NCI-H748 treated with DMSO at 0.1 percent for 48 hours (cell line): Measurements from ENCODE around the gene KLF1.
"Not testable (repeated sequence)": the region's sequence is repeated elsewhere in the genome, so short reads cannot be mapped to it uniquely, and the experiment has no call there.

Source experiments
- DNase-seq: peaks from one replicate; lab custom pipeline; 2025; lab: John Stamatoyannopoulos, UW

Gene KLF1

DNA sequence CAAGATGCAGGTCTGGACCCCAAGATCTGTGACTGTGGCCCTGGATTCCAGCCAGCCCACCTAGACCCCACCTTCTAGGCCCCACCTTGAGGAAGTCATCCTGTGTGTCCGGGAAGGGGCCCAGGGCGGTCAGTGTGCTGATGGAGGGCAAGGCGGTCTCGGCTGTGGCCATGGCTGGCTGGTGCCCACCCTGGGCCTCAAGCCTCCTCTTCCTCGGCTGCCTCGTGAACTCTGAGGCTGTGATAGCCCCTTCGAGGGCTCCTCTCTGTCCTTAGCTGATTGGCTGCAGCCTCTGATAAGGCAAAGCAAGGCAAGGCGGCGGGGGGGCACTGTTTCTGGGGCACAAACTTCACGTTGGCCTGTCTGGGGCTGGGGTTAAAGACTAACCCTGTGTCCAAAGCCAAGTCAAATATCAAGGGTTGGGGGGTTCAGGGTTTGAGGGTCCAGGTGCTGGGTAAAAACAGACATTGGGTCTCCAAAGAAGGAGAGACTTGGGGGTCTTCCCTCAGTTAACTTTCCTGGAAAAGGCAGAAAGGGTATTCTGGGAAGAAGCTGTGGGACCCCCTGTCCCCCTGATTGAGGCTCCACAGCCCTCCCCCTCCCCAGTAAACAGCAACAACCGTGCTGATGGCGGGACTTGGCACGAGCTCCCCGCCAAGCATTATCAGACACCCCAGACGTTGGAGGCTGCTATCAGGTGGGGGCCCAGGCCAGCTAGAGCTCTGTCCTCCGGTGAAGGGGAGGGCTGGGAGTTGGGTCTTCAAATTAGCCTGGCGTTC lies at the start of gene KLF1:
Gene KLF1 (minus strand): TSS at position 233 of the 779 bp plus-strand sequence. CDS start 61 bp downstream, at position 172.
- no peak for DNase-seq

DNA sequence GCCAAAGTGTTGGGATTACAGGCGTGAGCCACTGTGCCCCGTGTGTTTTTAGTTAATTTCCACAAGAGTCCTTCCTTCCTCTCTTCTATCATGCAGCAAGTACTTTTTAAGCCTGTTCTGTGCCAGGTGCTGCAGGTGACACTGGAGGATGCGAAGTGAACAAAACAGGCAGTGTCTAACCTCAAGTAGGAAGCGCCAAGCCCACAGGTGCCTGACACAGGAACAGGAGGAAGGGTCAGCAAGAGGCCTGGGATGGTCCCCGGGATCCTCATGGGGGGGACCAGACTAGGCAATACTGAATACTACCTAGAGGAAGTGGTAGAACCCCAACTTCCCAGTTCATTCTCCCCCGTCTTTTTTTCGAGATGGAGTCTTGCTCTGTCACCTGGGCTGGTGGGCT lies 49.6 kb upstream of the KLF1 start:
- no peak for DNase-seq

DNA sequence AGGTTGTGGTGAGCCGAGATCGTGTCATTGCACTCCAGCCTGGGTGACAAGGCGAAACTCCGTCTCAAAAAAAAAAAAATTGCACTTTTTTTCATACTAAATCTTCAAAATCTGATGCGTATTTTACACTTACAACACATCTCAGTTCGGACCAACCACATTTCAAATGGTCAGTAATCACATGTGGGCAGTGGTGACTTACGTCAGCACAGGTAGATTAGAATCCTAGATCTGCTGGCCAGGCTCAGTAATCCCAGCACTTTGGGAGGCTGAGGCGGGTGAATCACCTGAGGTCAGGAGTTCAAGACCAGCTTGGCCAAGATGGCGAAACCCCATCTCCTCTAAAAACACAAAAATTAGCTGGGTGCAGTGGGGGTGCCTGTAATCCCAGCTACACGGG lies 48.1 kb upstream of the KLF1 start:
- no peak for DNase-seq

DNA sequence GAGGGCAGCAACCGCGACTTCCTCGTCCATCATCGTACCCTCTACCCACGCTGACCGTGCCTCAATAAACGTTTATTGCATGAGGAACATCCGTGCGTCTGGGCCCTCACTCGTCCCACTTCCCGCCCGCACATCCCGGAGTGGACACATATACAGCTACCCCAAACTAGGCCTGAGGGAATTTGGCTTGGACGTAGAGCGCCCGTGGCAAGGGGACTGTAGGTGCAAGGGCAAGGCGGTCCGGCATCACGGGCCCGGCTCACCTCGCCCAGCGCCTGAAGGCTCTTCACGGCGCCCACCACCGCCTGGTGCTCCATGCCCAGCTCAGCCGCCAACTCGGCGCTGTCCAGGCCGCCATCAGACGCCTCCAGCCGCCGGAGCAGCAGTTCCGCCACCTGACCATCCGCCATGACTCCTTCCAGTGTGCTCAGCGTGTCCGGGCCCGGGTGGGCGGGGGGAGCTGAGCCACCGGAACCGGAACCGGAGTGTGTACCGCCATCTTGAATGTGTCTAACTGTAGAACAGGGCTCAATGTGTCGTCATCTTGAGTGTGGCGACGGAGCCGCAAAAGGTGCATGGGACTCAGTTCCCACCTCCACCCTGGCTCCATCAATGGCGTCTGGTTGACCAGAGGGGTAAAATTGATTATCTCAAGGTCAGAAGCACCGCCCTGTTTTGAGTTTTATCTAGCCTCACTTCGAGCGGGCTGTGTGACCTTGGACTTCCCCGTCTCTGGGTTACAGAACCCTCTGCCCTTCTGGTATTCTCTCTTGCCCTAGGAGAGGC lies 46.5 kb upstream of the KLF1 start, which contains the start of gene FARSA:
Gene FARSA (minus strand): TSS at position 425 of the 786 bp plus-strand sequence. CDS start 15 bp downstream, at position 410.
- DNase-seq, result peak; percentile 53

DNA sequence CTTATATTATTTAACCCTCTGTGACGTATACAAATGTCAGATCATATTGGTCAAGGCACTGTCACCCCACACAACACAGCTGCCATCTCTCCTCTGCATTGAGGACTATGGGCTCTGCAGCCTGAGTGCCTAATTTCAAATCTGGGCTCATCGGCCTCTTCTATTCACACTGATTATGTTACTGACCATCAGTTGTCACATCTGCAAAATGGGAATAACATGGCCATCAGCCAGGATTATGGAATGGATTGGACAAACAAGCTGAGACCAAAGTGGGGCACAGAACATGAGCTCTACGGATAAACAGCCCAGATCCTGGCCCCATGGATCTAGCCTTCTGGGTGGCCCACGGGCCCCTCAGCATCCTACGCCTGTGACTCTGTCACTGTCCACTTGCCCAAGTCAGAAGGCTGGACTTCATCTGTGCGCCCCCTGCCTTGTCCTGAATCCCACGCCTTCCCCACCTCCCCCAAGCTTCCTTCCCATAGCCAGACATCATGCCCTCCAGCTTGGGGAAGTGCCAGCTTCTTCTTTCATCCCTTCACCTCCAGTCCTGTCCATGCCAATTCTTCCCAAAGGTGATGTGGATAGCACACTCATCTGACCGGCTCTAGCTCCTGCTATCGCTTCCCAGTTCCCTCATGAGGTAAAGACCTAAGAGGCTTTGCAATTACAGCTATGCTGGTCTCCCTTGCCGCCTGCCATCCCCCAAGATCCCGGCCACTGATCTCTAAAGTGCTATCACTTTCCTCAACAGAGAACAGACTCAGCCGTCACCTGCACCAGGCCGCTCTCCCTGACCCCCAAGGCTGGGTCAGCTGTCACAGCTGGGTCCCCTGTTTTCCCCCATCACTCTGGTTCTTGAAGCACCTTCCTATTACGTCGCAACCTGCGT lies 45.6 kb upstream of the KLF1 start:
- no peak for DNase-seq

DNA sequence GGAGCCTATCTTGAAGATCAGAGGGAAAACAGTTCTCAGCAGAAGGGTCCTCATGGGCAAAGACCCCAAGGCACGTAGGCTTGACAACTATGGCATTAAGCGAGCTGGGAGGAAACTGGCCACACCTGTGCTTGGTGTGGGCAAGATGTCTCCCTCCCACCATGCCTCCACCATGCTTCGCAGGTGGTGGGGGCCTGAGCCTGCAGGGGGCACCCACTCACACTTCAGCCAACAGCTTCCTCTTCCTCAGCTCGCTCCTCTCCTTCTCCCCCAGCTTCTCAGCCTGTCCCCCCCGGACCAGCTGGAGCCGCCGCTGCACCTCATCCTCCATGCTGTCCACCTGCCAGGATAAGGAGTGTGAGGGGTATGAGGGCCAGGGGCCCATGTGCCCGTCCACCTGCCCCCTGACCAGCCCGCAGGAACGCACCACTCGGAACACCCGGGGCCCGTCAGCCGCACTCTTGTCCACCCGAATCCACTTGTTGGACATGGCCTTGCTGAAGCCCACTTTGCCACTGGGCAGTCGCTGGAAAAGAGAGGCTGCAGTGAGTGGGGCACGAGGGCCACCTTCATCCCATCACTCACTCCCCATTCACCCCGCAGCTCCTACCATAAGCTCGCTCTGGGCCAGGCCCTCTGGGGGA lies 43.1 kb upstream of the KLF1 start:
- DNase-seq, result no peak

DNA sequence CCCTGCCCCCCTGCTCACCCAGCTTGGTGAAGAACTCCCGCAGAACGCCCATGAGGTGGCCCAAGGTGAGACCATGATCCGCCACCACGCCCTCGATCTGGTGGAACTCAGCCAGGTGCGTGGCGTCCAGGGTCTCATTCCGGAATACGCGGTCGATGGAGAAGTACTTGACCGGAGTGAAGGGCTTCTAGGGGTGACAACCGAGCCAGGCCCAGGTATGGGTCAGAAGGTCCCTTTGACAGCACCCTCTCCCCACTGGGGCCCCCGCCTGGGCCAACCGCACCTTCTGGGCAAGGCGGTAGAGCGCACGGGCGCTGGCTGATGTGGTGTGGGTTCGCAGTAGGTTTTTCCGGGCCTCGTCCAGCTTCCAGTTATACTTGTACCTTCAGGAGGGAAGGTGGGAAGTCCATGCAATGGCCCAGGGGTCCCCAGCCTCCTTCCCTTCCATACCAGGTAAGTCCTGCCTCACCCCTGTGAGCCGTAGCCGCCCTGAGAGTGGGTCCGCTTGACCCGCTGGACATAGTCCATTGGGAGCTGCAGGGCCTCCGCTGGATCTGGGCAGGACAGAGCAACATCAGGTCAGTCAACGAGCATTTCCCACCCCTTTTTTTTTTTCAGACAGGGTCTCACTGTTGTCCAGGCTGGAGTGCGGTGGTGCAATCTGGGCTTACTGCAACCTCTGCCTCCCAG lies 37.8 kb upstream of the KLF1 start:
- DNase-seq, result no peak

DNA sequence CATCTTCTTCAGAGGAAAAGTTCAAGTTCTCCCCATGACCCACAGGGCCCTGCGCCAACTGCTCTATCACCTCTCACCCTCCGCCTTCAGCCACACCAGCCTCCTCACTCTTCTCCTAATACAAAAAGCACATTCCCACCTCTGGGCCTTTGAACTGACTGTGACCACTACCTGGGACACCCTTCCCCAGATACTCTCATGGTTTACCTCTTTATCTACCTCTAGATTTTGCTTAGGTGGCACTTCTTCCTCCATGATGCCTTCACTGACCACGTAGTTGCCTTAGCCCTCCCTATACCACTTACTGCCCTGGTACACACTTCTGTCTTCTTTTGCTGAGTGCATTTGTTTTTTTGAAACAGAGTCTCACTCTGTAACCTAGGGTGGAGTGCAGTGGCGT lies 36.0 kb upstream of the KLF1 start:
- no peak for DNase-seq

DNA sequence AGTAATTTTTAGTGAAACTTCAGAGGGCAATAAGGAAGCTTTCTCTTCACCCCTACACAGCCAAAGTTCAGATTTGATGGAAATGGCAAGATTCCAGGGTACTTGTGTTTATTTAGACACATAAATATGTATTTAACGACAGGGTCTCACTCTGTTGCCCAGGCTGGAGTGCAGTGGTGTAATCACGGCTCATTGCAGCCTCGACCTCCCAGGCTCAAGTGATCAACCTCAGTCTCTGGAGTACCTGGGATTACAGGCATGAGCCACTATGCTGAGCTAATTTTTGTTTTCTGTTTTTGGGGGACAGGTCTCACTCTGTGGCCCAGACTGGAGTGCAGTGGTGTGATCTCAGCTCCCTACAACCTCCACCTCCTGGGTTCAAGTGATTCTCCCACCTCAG lies 34.0 kb upstream of the KLF1 start:
- DNase-seq, result no peak

DNA sequence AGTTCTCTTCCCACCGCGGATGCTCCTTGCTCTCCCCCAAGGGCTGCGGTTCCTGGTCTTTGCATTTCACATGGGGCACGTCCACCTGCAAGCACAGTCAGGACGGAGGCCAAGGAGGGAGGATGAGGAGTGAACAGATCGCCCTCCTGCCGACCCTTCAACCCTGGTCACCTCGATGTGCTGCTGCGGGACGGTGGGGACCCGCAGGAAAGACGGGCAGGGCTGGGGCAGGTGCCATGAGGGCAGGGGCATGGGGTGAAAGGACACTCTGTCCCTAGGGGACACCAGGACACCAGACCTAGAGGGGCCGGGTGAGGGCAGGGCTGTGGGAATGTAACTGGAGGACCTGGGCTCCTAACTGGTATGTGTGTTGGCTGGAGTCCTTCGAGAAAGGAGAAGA lies 31.3 kb upstream of the KLF1 start:
- no peak for DNase-seq

DNA sequence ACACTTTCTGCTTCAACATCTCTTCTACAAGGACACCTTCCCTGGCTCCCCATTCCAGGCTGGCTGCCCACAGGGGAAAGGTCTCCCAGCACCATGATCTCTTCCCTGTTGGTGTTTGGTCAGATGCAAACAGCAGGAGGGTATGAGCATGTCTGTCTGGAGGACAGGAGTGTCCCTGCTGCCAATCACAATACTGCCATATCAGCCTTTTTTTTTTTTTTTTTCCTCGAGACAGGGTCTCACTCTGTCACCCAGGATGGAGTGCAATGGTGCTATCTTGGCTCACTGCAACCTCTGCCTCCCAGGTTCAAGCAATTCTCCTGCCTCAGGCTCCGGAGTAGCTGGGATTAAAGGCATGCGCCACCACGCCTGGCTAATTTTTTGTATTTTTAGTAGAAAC lies 28.9 kb upstream of the KLF1 start:
- not testable (repeated sequence) for DNase-seq

DNA sequence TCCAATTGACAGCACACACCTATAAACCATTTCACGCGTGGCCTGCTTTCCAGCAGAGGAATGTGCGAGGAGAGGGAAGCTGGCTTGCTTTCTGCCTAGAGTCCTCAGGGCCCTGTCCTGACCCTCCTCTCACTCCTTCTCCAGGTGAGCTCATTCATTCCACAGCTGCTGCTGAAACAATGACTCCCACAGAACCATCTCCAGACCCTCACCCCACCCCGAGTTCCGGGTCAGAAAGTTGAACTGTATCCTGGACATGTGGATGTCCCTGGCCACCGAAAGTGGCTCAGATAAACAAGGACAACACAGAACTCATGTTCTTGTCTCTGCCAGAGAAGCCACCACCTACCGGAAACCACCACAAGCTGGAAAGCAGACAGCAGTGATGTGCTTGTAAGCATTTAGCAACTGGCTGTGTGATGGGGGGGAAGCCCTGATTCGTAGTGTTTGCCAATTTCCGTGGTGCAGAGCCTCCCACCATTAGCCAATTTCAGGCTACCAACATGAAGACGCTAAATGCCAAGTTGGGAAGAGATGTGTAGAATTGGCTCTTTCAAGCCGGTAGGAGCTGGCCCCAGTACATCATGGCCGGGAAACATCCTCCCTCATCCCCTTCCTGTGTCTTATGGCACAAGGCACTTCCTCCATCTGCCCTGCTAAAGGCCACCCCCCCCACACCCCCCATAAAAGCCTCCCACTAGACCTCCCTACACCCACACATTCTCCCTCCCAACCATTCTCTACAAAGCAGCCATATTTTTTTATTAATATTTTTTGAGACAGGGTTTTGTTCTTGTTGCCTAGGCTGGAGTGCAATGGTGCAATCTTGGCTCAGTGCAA lies 27.1 kb upstream of the KLF1 start:
- DNase-seq, result no peak

DNA sequence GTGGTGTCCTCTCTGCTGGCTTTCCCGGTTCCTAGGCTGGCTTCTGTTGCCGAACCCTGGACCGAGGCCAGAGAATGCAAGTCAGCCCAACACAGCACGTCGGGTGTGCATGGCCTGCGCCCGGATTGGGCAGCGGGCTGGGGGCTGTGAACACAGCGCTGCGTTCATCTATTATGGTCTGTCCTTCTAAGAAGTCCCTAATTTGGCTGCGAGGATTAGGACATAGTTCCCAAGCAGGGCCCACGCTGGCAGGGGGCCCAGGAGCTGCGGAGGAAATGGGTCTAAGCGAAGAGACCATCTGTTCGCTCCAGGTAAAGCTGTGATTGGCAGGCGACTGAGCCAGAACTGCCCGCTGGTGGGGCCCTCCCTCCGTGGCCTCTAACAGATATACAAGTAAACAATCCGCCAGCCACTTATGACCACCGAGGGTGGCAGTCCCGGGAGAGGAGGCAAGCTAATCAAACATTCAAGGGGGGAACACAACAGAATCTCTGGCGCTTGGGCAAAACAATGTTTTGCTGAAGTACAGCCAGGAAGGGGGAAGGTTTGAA lies 26.1 kb upstream of the KLF1 start:
- peak; percentile 94 for DNase-seq

DNA sequence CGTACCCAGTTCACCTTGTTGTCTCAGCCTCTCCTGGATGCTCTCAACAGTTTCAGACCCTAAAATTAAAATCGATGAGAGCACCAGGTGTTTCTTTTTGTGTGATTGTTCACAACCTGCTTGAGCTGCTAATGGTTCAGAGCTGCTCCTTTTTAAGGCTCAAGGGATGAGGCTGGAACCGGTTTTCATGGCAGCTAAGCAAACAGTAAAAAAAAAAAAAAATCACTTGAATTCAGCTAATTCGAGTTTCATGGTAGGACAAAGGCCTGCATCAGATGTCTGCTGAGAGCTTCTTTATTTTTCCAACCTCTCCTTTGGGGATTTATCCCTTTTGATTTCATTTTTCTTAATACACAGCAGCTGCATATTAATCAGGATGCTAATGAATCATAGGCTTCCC lies 25.6 kb upstream of the KLF1 start:
- DNase-seq, result peak; percentile 72

DNA sequence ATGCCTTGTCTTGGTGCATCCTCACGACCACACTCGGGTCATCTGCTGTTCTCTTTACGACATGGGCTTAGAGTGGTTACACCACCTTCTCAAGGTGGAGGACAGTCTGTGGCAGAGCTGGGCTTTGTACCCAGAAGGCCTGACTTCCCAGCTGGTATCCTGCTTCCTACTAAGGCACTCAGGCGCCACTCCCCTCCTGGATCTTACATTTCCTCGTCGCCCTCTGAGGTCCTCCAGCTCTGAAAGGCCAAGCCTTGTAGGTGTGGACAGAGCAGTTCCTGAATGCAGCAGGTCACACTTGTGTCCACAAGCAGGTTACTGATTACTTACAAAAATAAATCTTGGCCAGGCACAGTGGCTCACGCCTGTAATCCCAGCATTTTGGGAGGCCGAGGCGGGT lies 20.2 kb upstream of the KLF1 start:
- no peak for DNase-seq

DNA sequence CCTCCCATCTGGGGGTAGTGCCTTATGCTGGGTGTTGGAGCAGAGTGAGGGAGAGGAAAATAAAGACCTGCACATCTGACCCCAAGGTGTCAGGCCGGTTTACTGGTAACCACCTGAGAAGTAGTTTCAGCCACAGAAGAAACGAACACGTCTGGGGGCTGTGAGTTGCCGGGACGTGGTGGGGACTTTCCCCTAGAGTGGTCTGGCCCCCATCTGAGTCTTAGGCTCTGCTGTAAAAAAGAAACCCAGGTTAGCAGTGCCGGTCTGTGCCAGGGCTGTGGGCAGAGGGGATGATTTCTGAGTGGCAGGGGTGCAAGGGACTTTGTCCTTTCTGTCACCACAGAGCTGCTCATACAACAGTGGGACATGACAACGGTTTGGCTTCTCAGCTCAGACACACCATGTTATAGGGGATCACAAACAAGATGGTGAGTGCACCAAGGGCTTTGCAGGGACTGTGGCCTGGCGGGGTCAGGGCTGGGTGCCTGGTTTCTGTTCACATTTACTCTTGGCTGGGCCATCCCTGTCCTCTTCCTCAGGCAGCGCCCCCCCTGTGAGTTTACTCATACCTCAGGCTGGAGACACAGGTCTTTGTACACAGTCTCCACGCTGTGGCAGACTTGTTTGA lies 13.0 kb upstream of the KLF1 start:
- DNase-seq, result no peak

DNA sequence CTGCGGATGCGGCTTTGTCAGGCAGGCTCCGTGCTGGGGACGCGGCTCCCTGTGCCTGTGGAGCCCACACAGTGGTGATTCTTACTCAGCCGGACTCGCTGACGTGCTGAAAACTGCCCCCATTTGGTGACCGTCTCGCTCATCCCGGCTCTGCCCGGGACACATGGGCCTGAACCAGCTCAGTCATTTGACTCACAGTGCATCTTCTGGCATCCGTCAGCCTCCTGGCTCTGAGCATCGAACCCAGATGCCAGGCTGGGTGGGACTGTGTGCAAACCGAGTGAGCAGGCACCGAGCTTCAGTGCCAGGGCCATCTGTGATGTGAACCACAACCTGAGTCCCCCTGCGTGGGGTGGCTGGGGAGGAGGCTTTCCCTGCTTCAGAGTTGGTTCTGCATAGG lies 9.5 kb upstream of the KLF1 start:
- no peak for DNase-seq

DNA sequence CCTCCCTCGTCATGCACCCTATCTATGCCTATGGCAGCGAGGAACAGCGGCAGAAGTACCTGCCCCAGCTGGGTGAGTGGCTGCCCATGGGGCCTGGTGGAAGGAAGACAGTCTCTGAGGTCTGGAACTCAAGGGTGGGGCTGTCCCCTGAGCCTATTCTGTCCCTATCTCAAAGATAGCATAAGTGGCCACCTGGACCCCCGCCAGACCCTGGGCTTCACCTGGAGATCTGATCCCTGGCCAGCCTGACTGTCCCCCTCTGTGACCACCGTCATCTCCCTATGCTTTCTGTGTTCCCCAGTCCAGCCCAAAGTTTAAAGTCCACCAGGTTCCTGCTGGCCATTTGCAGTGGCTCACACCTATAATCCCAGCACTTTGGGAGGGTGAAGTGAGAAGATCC lies 6.6 kb upstream of the KLF1 start:
- DNase-seq, result no peak

DNA sequence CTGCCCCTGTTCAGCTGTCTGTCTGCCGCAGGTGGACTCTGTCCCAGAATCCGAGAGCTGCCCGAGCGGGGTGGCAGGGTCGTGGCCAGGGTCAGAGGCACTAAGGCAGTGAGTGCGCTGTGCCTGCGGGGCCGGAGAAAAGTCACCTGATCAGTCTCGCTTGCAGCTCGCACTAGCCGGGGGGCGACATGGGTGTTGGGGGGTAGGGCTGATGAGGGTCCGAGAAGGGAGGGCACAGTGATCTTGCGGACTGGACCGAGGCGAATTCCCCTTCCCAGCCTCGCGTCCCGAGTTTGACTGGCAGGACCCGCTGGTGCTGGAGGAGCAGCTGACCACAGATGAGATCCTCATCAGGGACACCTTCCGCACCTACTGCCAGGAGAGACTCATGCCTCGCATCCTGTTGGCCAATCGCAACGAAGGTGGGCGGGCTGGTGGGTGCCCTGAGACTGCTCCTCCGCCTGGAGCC lies 4.6 kb upstream of the KLF1 start:
- no peak for DNase-seq
